GM19239 (cell line): ENCODE results near the gene SPAG16.
"Not testable (repeated sequence)": the region's sequence is repeated elsewhere in the genome, so short reads cannot be mapped to it uniquely, and the experiment has no call there.

Experiments
- DNase-seq: peaks from one replicate; pipeline ENCODE4 v3.0.0; 2011; ENCODE audit warnings: low spot score; ENCODE audit not compliant: insufficient read length
- FAIRE-seq: peaks from 2 replicates; lab custom pipeline; 2011; peaks lifted over from hg19 to GRCh38; lab: Jason Lieb, UNC

Gene SPAG16

GRCh38 chr2:213679894-213680293 lies 395.6 kb downstream of the SPAG16 start:
- no peak for DNase-seq
- no peak for FAIRE-seq

DNA sequence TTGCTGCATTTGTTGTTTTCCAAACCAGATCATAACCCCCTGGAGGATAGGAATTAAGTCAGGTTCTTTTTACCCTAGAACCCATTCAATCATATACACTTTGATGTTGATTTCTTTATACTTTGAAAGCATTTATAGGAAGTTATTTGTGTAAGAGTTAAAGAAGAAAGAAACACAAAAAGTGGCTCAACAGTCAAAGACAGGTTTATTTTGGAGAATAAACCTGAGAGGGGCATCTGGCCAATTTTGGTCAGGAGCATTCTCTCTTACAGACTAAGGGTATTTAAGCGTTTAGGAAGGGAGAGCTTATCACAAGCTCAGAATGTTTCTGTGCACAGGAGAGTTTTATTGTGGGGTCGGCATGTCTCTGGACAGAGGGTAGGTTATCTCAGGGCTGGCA lies 398.0 kb downstream of the SPAG16 start:
- no peak for FAIRE-seq
- DNase-seq = no peak

DNA sequence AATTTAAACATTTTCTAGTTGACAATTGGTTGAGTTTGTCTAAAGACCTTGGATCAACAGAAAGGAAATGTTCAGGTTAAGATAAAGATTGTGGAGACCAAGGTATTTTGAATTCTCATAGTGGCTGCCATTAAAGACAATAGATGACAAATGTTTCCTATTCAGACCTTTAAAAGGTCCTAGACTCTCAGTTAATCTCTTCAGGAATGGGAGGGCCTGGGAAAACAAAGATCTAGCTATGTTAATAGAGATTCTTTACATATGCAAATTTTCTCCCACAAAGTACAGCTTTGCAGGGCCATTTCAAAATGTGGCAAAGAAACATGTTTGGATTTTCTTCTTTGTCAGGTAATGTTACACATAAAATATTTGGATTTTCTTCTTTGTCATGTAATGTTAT lies 403.9 kb downstream of the SPAG16 start:
- no peak for FAIRE-seq

DNA sequence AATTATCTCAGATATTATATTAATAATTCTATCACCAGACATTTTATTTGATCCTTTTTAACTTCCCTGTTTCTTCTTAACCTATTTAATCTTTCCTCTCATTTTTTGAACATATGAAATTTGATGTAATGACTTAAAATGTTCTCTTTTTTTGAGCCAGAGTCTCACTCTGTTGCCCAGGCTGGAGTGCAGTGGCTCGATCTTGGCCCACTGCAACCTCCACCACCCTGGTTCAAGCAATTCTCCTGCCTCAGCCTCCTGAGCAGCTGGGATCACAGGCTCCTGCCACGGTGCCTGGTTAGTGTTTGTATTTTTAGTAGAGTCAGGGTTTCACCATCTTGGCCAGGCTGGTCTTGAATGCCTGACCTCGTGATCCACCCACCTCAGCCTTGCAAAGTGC lies 404.6 kb downstream of the SPAG16 start:
- DNase-seq, FAIRE-seq: not testable (repeated sequence)

More for the DNA sequence above, 403.9 kb downstream of the SPAG16 start:
- no peak for DNase-seq

- no peak for DNase-seq
- no peak for FAIRE-seq
Observed at GRCh38 chr2:213689585-213689984, 405.3 kb downstream of the SPAG16 start.

- FAIRE-seq (no peak), DNase-seq (no peak)
Observed at GRCh38 chr2:213691351-213691750, 407.1 kb downstream of the SPAG16 start.

- FAIRE-seq = no peak
Observed at GRCh38 chr2:213696442-213696841, 412.2 kb downstream of the SPAG16 start.

DNA sequence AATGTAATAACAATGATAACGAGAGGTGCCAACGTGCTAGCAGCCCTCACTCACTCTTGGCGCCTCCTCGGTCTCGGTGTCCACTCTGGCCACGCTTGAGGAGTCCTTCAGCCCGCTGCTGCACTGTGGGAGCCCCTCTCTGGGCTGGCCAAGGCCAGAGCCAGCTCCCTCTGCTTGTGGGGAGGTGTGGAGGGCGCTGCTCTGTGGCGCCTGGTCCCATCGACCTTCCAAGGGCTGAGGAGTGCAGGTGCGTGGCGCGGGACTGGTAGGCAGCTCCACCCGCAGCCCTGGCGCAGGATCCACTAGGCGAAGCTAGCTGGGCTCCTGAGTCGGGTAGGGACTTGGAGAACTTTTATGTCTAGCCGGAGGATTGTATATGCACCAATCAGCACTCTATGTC lies 417.1 kb downstream of the SPAG16 start:
- FAIRE-seq, DNase-seq: not testable (repeated sequence)

More at GRCh38 chr2:213696442-213696841, 412.2 kb downstream of the SPAG16 start:
- DNase-seq = no peak

DNA sequence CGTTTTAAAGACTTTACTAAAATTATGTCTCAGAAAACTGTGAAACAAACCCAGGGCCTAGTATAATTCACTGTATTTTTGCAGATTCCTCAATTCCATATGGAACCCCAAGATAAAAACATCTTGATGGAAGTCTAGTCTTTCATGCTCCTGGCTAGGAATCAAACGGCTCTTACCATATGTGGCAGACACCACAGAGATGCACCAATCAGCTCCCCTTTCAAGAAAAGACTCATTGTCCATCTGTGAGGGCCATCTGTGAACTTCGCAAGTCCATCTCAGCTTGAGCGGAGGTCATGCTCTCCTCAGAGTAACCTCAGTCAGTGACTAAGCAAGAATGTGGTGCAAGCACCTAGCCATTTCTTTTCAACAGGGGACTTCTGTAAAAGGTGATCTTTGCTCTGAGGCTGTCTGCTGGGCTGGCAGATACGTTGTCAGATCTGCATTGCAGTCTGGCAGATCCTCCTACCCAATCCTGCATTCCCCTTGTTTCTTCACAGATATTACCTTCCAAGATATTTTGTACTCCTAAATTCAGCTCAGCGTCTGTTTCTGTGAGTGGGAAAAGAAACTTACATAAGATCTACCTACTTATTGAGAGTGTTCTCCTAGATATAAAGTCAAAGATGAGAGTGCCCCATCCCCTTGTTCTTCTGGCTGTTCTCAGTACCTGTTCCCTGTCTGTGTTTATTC lies 419.3 kb downstream of the SPAG16 start:
- no peak for FAIRE-seq

GRCh38 chr2:213710164-213710563 lies 425.9 kb downstream of the SPAG16 start:
- DNase-seq = no peak

More for the DNA sequence above, 419.3 kb downstream of the SPAG16 start:
- DNase-seq = no peak

GRCh38 chr2:213718411-213718810 lies 434.1 kb downstream of the SPAG16 start:
- FAIRE-seq, DNase-seq: not testable (repeated sequence)

More at GRCh38 chr2:213710164-213710563, 425.9 kb downstream of the SPAG16 start:
- FAIRE-seq = no peak

GRCh38 chr2:213722565-213722964 lies 438.3 kb downstream of the SPAG16 start:
- DNase-seq (no peak), FAIRE-seq (no peak)

GRCh38 chr2:213723041-213723560 lies 438.8 kb downstream of the SPAG16 start:
- DNase-seq = no peak
- no peak for FAIRE-seq

DNA sequence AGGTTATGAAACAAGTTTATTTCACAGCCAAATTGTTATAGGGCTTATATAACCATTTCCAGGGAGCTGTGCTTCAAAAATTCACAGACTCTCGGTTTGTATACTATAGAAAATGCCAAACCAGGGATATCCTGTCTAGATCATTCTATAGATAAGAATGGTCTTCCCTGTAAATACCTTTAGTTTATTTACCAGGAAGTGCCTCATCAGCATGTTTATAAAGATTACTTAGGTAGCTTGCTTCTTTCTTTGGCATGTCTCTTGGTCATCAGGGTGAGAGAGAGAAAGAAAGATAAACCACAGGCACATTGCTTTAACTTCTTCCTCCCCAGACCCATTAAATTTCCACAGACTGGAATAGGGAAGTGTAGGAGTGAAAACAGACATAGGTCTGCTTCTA lies 439.4 kb downstream of the SPAG16 start:
- no peak for FAIRE-seq
- no peak for DNase-seq

GRCh38 chr2:213726101-213726500 lies 441.8 kb downstream of the SPAG16 start:
- no peak for FAIRE-seq
- DNase-seq = no peak

DNA sequence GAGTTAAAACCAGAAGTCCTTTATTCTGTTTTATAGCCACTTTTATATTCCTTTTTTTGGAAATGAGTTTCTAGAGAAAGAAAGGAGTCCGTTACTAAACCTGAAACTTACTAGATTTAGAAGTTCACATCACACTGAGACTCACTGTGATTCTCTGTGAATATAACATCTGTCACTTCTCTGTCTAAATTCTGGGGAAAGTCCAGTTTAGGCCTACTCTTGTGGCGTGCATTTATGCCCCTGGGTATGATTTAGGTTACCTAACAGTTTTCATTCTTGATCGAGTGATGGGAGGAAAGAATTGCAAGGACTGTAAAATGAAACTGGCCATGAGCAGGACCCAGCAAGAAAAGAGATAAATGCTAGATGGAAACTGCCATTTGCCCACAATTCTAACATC lies 449.6 kb downstream of the SPAG16 start:
- FAIRE-seq = no peak
- no peak for DNase-seq

- DNase-seq = no peak
- no peak for FAIRE-seq
Observed at GRCh38 chr2:213740453-213740852, 456.2 kb downstream of the SPAG16 start.

GRCh38 chr2:213751446-213751845 lies 467.2 kb downstream of the SPAG16 start:
- FAIRE-seq (no peak), DNase-seq (no peak)

DNA sequence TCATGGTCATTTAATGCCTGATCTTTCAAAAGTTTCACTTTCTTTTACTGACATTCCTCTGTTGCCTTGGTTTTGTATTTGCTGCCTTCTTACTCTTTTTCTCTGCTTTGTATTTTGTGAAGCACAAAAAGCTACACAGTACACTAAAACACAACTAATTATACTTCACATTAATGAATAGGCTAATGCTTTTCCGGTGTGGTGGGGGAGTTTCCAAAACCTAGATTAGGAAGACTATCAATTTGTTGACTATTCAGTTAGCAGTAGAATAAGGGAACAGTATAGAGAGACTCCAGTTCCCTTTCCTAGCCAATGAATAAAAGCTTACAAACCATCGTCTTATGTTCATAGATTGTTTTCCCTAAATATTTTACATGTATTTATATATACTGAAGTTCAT lies 468.3 kb downstream of the SPAG16 start:
- FAIRE-seq = no peak
- DNase-seq = no peak

- FAIRE-seq = no peak
- no peak for DNase-seq
Observed at GRCh38 chr2:213757525-213757924, 473.3 kb downstream of the SPAG16 start.

GRCh38 chr2:213763354-213763753 lies 479.1 kb downstream of the SPAG16 start:
- DNase-seq (no peak), FAIRE-seq (no peak)

DNA sequence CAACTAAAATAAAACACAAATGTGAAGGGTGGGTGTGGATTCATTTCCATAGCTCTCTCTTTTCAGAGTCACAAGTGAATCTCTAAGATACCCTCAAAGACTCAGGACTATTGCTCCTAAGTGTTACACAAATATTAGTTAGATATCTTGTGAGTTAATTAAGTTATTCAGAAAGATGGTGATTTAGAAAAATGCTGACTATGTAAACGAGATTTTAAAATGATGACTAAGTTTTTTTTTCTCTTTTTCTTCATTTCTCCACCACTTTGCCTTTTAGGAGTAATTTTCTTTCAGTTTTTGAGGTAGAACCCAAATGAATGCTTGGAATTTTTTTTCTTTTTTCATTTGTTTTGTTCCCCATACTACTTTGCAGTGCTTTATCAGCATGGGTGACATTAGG lies 479.7 kb downstream of the SPAG16 start:
- FAIRE-seq (no peak), DNase-seq (no peak)
